Nucleus accumbens (tissue), 56 donors: ENCODE data around the gene ENO1.
A peak's percentile ranks its signal among the peaks of the same experiment; 100 is the strongest.
"Not testable (repeated sequence)": the region's sequence is repeated elsewhere in the genome, so short reads cannot be mapped to it uniquely, and the experiment has no call there.

Experiments used
- DNase-seq, 56 donors: peaks; one replicate each; lab custom pipeline; 2025; lab: John Stamatoyannopoulos, UW

ENO1 gene

DNA sequence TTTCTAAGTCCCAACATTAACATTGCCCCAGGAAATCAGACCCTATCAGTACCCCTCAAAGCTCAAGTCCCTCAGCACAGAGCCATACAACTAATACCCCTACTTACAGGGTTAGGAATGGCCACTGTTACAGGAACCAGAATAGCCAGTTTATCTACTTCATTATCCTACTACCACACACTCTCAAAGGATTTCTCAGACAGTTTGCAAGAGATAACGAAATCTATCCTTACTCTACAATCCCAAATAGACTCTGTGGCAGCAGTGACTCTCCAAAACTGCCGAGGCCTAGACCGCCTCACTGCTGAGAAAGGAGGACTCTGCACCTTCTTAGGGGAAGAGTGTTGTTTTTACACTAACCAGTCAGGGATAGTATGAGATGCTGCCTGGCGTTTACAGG is 19.0 kb upstream of the ENO1 start:
- DNase-seq = not testable (repeated sequence)

DNA sequence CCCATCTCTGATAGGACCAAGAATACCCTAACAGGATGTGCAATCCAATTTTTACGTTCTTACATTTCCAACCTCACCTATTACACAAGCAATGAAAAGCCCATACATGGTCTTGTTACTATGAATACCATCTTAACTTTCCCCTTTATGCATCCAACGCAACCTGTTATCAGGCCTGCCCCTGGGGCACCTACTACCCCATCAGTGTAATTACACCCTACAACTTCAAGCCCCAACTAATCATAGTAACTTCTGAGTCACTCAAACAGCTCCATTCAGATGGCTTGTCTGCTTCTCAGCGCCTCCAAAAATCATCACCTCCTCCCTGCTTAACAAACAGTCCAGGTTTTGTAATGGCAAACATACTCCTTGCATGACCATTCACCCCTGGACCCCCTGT is 18.3 kb upstream of the ENO1 start:
- DNase-seq = not testable (repeated sequence)

DNA sequence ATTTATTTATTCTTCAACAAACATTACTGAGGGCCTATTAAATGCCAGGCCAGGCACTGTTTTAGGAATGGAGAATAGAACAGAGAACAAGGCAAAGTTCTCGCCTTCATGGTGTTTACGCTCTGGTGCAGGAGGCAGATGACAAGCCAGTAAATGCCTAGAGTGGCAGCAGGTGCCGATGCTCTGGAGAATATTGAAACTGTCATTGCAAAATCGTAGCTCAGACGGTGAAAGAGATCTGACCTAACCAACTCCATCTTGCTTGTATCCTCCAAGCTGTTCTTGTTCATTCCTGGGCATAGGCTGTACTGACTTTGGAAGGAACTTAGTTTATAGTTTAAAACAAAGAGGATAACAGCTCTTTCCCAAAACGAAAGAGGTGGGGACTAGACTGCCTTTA is 13.5 kb upstream of the ENO1 start:
- DNase-seq = no peak

DNA sequence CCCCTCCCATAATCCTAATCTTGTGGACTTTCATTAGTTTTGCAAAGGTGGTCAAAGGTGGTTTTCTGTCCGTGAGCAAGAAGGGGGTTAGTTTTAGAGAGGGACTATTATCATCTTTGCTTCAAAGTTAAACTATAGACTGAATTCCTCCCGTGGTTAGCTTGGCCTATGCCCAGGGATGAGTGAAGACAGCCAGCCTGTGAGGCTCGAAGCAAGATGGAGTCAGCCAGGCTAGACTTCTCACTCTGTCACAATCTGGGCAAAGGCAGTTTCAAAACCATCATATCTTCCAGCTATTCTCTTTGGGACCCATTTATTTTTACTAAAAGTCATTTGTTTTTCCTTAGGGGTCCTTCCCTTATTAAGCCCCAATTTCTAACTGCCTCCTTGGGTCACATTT is 12.9 kb upstream of the ENO1 start:
- DNase-seq = no peak

DNA sequence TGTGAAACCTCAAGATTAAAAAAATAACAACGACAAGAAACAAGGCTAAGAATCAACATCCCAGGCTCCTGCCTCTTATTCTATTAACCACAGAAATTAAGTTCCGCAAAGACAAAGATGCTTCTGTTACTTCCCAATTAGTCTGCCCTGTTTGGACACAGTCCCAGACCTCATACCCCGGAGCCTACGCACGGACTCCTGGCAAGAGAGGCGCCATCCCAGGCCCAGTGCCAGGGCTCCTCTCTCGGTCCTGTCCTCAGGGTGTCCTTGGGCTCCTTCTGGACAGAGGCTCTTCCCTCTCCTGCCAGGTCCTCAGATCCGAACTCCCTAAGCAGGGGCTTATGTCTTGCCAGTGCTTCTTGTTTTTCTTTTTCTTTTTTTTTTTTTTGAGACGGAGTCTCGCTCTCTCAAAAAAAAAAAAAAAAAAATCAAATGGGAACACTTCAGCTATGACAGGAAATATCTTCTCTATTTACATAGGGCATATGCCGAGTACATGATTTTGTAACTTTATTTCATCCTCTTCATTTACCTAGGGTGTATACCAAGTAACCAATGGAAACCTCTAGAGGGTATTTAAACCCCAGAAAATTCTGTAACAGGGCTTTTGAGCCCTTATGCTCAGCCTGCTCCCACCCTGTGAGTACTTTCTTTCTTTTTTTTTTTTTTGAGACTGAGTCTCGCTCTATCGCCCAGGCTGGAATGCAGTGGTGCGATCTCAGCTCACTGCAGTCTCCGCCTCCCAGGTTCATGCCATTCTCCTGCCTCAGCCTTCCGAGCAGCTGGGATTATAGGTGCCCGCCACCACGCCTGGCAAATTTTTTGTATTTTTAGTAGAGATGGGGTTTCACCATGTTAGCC is 11.7 kb upstream of the ENO1 start:
- peak in 51 of 56 donors; percentile 15 to 94 (median 63) for DNase-seq

DNA sequence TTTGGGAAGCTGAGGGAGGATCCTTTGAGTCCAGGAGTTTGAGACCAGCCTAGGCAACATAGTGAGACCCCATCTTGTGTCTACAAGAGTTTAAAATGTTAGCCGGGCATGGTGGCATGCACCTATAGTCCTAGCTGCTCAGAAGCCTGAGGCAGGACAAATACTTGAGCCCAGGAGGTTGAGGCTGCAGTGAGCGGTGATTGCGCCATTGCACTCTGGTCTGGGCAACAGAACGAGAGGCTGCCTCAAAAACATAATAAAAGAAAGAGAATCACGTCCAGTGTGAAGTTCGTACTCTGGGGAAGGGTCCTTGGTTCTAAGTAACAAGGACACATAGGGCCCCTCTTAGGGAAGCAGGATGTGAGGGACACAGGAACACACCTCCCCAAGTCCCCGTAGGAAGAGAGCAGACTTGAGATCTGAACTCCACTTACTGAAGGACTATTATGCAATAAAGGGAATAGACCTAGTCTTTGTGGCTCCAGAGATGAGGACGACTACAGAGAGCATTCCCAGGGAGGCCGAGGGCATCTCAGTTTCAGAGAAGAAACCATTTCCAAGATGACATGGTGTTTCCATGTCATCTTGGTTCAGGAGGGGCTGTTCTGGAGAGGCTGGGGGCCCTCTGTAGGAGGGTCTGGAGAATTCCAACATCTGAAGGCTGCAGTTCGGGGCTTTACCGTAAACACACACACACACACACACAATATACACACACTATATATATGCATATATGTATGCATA is 10.8 kb upstream of the ENO1 start:
- no peak for DNase-seq

DNA sequence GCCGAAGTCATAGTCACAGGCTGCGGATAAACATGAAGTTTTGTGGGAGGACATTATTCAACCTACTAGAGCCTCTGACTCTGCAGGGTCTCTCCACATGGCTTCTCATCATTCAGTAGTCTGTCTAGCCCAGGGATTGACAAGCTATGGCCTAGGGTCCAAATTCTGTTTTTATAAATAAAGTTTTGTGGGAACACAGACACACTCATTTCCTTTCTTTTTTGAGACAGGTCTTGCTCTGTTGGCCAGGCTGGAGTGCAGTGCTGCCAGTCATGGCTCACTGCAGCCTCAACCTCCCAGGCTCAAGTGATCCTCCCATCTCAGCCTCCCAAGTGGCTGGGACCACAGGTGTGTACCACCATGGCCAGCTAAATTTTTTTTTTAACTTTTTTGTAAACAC is 8.1 kb upstream of the ENO1 start:
- DNase-seq = no peak

DNA sequence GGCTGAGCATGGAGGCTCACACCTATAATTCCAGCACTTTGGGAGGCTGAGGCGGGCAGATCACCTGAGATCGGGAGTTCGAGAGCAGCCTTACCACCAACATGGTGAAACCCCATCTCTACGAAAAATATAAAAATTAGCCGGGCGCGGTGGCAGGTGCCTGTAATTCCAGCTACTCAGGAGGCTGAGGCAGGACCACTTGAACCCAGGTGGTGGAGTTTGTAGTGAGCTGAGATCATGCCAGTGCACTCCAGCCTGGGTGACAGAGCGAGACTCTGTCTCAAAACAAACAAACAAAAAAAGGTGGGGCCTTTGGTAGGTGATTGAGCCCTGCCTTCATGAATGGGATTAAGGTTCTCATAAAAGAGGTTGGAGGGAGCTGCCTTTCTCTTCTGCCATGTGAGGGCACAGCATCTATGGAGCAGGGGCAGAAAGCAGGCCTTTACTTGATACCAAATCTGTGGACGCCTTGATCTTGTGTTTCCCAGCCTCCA is 7.6 kb upstream of the ENO1 start:
- not testable (repeated sequence) for DNase-seq

DNA sequence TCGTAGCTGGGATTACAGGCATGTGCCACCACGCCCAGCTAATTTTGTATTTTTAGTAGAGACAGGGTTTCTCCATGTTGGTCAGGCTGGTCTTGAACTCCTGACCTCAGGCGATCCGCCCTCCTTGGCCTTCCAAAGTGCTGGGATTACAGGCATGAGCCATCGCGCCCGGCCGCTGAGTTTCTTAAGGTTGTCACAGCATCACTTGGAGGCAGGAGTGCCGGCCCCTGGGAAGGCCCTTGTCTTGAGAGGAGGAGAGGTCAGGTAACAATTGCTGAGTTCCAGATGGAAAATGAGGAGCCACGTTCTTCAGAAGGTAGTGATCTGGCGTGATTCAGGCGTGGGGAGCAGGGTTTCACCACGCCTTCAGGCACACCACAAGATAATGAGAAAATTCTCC is 5.6 kb upstream of the ENO1 start:
- not testable (repeated sequence) for DNase-seq

DNA sequence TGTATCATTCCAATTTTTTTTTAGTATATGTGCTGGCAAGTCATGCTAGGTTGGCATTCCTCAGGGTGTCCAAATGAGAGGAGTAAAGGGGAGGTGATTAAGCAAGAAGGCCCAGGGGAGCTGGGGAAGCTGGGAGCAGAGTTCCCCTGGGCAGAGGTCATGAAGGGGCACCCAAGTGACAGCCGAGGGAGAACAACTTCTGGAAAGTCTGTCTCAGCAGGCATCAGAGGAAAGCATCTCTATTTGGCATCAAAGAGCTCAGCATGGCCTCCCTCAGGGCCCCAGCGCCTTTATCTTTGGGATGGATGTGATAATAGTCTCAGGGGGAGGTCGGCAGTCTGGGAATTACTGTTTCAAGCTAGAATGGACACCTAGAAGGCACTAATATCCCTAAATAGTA is 5.0 kb upstream of the ENO1 start:
- DNase-seq = no peak

DNA sequence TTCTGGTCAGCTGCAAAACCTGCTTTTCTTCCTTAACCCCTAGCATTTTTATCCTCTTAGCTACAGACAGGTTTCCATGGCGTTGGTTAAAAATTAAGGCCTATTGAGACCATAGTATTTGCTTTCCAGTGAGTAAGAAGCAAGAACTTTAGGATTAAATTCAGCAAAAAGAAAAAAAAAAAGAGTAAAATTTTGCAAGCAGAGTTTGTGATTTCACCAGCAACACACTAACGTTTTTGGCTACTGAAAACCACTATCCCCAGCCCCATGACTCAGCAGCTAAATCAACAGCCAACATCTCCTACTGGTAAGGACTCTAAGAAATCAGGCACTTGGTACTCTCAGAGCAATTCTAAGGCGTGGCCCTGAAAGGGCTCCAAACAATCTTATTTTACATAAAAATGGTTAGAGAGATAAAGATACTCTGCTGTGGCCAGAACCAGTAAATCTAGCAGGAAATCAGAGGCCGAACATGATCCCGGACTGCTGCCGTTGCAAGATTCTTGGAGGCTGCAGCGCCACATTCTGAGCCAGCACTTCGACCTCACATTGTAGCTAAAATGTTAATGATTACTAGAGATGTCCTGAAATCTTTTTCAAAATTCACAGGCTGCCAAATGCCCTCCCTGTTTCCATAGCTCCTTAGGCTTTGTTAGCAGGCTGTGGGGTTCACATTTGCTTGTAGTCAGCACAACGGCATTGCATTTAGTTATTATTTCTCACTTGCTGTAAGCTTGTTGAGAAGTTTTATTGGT is 1.6 kb upstream of the ENO1 start:
- peak in 5 of 56 donors; percentile 16 to 55 (median 28) for DNase-seq

DNA sequence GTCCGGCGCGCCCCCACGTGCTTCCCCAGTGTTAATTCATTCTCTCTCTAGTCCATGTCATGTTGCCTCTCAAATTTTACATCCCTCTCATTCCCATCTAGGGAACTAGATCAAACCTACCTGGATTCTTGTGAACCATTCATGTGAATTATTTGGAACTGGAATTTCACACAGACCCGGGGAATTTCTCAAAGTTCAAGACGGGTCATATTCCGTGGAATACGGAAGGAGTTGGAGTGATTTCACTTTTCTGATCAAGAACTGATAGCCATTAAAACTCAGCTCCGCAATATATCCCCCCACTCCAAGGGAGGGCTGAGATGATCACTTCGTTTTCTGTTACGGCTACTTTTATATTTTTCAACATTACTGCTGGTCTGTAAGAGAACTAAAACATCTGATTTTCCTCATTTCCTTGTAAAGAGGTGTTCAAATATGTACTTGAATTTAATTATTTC is 1.0 kb upstream of the ENO1 start:
- DNase-seq = no peak

DNA sequence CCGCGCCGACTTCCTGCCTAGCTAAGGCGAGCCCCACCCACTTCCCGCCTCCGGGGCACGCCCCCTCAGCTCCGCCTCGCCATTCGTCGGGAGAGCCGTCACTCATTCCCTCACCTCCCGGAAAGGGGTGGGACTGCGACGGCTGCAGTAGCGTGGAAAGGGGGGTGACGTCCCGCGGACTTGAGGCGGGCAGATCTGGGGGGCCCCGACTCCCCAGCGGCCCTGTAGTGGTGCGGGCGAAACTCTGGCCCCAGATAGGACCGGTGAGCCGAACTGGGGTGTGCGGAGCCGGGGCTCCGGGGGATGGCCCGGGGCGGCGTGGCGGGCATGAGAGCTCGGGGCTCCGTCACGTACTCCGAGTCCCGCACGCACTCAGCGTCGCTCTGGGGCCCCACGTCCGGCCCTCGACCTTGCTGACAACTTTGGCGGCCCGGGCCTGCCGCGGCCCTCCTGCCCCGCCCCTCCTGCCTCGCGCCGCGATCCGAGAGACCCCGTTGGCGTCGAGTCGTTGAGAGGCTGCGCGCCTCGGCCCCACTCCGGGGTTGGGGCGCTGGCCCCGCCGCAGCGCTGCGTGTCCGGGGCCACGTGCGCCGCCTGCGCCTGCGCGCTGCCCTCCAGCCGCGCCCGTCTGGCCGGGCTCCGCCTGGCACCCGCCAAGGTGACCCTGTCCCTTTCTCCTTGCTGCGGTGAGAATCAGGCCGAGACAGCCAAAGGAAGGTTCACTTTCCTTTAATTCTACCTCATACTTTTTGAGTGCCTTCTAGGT is 395 bp upstream of the ENO1 start:
- DNase-seq = peak; percentile 73 to 99 (median 97)

DNA sequence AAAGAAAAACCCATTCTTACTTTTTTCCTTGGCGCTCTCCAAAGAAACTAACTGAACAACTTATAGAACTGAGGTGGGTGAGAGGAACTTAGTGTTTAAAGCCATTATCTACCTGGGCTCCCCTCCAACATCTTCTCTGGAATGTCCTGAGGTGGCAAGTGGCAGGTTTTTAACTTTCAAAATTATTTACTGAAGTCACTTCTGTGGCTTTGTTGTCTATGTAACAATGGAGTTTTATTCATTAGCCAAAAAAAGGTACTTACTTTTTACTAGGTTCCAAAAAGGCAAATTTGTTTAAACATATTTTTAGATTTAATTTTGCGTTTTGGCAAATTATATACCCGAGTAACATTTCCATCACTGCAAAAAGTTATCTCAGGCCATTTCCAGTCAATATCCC is 2.4 kb downstream of the ENO1 start:
- DNase-seq = no peak

DNA sequence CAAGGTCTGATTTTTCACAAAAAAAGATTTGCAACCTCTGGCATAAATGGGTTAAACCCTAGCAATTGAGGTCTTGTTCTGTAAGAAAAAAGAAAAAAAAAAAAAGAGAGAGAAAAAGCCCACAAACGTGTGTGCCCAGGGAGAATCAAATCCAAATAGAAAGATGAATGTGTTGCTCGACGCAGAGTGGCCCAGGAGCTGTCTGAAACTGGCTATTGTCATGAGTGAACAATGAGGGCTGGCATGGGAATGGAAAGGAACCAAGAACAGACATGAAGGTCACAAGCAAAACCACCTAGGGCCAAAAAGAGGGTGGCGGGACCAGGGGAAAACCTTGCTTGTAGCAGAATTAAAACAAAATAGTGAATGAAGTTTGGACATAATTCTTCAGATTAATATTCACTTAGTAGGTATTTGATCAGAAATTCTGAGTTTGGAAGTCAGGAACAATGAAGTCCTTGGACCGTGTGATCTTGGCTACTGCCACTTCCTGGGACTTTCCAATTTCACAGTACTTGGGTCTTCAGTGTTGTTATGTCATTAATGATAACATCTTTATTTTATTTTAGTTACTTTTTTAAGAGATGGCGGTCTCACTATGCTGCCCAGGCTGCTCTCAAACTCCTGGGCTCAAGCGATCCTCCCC is 3.1 kb downstream of the ENO1 start:
- peak in 21 of 56 donors; percentile 8 to 48 (median 25) for DNase-seq

DNA sequence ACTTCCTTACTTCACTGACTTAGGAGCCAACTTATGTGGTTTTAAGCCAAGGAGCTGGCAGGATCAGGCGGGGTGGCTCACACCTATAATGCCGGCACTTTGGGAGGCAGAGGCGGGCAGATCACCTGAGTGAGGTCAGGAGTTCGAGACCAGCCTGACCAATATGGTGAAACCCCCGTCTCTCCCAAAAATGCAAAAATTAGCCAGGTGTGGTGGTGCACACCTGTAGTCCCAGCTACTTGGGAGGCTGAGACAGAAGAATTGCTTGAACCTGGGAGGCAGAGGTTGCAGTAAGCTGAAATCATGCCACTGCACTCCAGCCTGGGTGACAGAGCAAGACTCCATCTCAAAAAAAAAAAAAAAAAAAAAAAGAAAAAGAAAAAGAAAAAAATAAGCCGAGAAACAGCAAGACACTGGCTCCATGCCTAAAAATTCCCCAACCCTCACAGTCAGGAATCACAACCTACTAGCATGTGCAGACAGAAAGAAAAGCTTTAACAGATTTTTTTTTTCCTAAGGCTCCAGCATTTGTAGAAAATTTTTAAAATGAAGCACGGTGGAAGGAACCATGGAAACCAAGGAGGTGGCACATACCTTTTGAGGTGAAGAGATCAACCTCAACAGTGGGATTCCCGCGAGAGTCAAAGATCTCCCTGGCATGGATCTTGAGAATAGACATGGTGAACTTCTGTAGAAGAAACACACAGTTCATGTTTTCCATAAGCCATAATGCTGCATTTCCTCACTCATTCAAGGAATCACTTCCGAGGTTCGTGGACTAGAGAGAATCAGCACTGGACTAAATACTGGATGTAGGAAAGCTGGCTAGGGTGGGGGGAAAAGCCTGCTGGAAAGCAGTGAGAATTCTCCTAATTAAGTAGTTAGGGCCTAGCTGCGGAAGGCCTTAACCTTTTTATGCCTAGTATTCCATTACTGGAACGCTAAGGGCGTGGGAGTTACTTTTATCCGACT is 4.0 kb downstream of the ENO1 start:
- no peak for DNase-seq

DNA sequence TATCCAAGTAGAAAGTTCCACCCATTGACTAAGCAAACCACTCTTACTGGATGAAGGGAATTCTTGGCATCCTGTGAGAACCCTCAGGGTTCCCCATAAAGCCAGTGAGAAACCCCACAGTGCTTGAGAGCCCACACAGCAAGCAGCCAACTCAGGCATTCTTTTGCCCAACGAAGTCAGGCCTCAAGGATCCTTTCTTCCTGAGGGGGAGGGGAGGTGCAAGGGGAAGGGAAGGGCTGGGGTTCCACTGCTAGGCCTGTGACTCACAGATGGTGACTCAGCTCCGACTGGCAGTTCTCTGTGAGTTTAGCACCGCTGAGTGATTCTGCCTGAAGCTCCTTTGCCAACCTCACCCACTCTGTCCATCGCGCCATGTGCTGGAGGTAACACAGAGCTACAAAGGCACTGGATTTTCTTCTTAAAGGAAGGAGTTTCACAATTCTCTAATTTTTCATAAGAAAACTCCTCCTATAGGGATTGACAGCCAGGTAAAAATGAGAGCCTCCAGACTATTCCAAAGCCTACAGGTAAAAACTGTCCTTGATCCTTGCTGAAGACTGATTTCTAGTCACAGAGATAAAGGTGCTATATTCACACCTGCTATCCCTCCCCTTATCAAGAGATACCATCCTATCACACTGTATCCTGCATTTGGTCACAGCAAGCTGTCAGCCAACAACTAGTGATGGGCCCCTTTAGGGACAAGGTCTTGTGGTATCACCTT is 4.8 kb downstream of the ENO1 start:
- DNase-seq = peak in 49 of 56 donors; percentile 27 to 87 (median 62)

DNA sequence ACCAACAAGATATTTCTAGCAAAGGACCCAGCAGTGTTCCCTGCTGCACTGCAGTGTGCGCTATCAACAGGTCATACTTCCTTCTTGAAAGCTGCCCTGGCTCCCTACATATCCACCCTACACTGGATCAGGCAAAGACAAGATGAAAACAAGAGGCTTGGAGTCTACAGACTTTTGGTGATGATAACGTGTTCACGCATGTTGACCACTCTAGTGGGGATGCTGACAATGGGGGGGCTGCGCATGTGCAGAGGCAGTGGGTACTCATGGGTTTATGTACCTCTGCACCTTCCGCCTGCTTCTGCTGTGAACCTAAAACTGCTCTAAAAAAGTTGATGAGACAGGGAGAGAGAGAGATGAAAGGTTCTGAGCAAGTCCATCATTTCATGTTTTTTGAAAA is 5.5 kb downstream of the ENO1 start:
- no peak for DNase-seq
